ENCODE data around the gene CHRNG.
"Not testable (repeated sequence)": the region's sequence is repeated elsewhere in the genome, so short reads cannot be mapped to it uniquely, and the experiment has no call there.

Gene CHRNG

GRCh38 chr2:232568161-232568560, 28.7 kb downstream of the CHRNG start:
- POLR2A ChIA-PET = interaction anchor here (1.4 kb wide), 1 partner anchor 18 kb away, joined by 3 read pairs; the partner anchor contains the start of genes EIF4E2 and TIGD1

GRCh38 chr2:232569541-232569940, 30.0 kb downstream of the CHRNG start:
- H3K9me3 ChIP-seq (ENCODE audit: control insufficient read depth, insufficient read depth, low read depth, low read length) = no peaks in the 10 kb centered on the region
- H3K4me3 ChIP-seq (ENCODE audit: low read depth, low read length) = no peak overlapping the region
- ChIA-PET CTCF (interaction anchor here (0.6 kb wide), 1 partner anchor 270 kb away, joined by 3 read pairs; no protein-coding TSS in a partner anchor), POLR2A (no interaction called here)
- peaks cover 20 to 97% of the 10 kb centered on the region in 2 experiments for H3K36me3 ChIP-seq (ENCODE audit: control insufficient read depth in 2 of 2, insufficient read depth in 1 of 2, low read length in 2 of 2)
- no peak overlapping the region for H3K27ac ChIP-seq (ENCODE audit: extremely low read depth, low read depth, low read length)
- H3K4me1 ChIP-seq (ENCODE audit: control insufficient read depth, insufficient read depth, low read length) = 0 out of 2 replicates have a peak, but pooled peaks cover 2% of the 10 kb centered on the region
- no peak for TF ChIP-seq ZNF140 (tag by site-specific recombination; IDR thresholded peaks at IDR 0.05)
- no peak for TF ChIP-seq ZNF132 (tag by site-specific recombination; IDR thresholded peaks at IDR 0.05; ENCODE audit: borderline replicate concordance)
- TF ChIP-seq ZBTB6 (tag by site-specific recombination; IDR thresholded peaks at IDR 0.05) = no peak

More at GRCh38 chr2:232568161-232568560, 28.7 kb downstream of the CHRNG start:
- CTCF ChIA-PET = interaction anchor here (0.7 to 0.9 kb wide), 2 partner anchors 9 to 11 kb away, joined by 3 read pairs; no protein-coding TSS in a partner anchor
- TF ChIP-seq GLIS2 (tag by site-specific recombination; IDR thresholded peaks at IDR 0.05) = no peak
- TF ChIP-seq ZNF112 (tag by site-specific recombination; IDR thresholded peaks at IDR 0.05) = no peak
- TF ChIP-seq TRIM28 (IDR thresholded peaks at IDR 0.05; ENCODE audit: borderline replicate concordance, low read length) = no peak
- TF ChIP-seq ZNF843 (tag by site-specific recombination; IDR thresholded peaks at IDR 0.05) = no peak
- TF ChIP-seq ZBTB10 (tag by site-specific recombination; IDR thresholded peaks at IDR 0.05) = no peak
- TF ChIP-seq ZNF433 (tag by site-specific recombination; IDR thresholded peaks at IDR 0.05; ENCODE audit: low read depth) = no peak
- TF ChIP-seq REST (tag by site-specific recombination; IDR thresholded peaks at IDR 0.05) = no peak
- no peak for TF ChIP-seq WT1 (tag by site-specific recombination; IDR thresholded peaks at IDR 0.05)
- no peak for TF ChIP-seq SP2 (tag by site-specific recombination; IDR thresholded peaks at IDR 0.05)
- TF ChIP-seq ZNF157 (tag by site-specific recombination; IDR thresholded peaks at IDR 0.05) = no peak
- TF ChIP-seq ZNF530 (tag by site-specific recombination; IDR thresholded peaks at IDR 0.05; ENCODE audit: low read depth) = no peak
- TF ChIP-seq BCL11A (tag by site-specific recombination; IDR thresholded peaks at IDR 0.05; ENCODE audit: low read depth) = no peak
- TF ChIP-seq SALL2 (tag by site-specific recombination; IDR thresholded peaks at IDR 0.05; ENCODE audit: borderline replicate concordance) = no peak
- peaks cover 22 to 96% of the 10 kb centered on the region in 2 experiments for H3K36me3 ChIP-seq (ENCODE audit: control insufficient read depth in 2 of 2, insufficient read depth in 1 of 2, low read length in 2 of 2)
- H3K27ac ChIP-seq (ENCODE audit: extremely low read depth, low read depth, low read length) = no peak overlapping the region
- H3K4me1 ChIP-seq (ENCODE audit: control insufficient read depth, insufficient read depth, low read length) = 0 out of 2 replicates have a peak, but pooled peaks cover 2% of the 10 kb centered on the region
- H3K4me3 ChIP-seq (ENCODE audit: low read depth, low read length) = no peak overlapping the region
- H3K9me3 ChIP-seq (ENCODE audit: control insufficient read depth, insufficient read depth, low read depth, low read length) = no peaks in the 10 kb centered on the region

- H3K36me3 ChIP-seq (ENCODE audit: control insufficient read depth in 2 of 2, insufficient read depth in 1 of 2, low read length in 2 of 2) = peaks cover 13 to 96% of the 10 kb centered on the region in 2 experiments
- POLR2A ChIA-PET; H3K9me3 ChIP-seq (ENCODE audit: control insufficient read depth, insufficient read depth, low read depth, low read length); CTCF ChIA-PET; H3K27ac ChIP-seq (ENCODE audit: extremely low read depth, low read depth, low read length); H3K4me3 ChIP-seq (ENCODE audit: low read depth, low read length); H3K4me1 ChIP-seq (ENCODE audit: control insufficient read depth, insufficient read depth, low read length): not testable (repeated sequence)
These were observed 31.0 kb downstream of the CHRNG start for GRCh38 chr2:232570481-232570880.
